GM21737 (cell line): ENCODE measurements around the gene SH2D1B.

Experiments used
- ATAC-seq: cut with Tn5 transposase; IDR thresholded peaks from one replicate; pipeline ENCODE4 v1.9.1; 2021; ENCODE audit warnings: mild to moderate bottlenecking, moderate library complexity; ENCODE audit not compliant: unreplicated experiment

SH2D1B gene

DNA sequence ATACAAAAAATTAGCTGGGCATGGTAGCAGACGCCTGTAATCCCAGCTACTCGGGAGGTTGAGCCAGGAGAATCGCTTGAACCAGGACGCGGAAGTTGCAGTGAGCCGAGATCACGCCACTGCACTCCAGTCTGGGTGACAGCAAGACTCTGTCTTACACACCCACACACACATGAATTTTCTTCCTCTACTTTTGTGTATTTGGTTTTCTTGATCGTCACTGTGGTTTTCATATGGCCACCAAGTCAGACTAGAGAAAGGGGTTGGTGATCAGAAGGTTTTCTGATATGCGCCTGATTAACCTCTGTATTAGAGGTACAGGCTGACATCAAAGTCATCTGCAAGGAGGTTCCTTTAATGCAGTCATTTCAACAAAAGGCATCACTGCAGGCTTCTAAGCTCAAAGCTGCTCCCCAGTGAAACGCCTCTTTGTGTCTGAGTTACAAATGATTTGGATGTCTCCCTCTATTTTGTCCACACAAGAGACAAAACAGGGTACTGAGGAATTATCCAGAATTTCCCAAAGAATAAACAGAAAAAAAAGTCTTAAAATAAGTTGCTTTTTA lies 11.1 kb downstream of the SH2D1B start:
- no peak for ATAC-seq

DNA sequence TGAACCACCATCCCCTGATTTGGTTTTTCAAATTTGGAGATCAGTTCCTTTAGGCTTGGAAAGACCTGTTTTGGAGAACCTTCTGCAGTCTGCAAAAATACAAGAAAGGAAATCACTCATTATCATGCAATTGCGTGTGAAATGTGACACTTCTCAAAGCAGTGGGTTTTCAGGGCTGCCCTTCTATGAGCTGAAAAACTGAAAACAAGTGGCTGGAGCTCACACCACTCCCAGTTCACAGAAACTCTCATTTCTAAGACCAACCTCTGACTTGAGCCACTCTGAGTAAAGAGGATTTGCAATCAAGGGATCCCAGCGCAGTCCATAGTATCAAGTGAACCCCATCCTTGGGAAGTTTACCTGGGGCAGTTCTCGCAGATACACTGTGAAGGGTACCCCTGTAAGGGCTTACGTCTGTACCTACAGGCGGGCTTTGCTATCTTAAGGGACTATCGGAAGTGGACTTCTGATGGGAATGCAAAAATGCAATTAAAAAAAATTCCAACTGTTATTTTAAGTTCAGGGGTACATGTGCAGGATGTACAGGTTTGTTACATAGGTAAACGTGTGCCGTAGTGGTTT lies 12.8 kb downstream of the SH2D1B start:
- ATAC-seq: no peak

DNA sequence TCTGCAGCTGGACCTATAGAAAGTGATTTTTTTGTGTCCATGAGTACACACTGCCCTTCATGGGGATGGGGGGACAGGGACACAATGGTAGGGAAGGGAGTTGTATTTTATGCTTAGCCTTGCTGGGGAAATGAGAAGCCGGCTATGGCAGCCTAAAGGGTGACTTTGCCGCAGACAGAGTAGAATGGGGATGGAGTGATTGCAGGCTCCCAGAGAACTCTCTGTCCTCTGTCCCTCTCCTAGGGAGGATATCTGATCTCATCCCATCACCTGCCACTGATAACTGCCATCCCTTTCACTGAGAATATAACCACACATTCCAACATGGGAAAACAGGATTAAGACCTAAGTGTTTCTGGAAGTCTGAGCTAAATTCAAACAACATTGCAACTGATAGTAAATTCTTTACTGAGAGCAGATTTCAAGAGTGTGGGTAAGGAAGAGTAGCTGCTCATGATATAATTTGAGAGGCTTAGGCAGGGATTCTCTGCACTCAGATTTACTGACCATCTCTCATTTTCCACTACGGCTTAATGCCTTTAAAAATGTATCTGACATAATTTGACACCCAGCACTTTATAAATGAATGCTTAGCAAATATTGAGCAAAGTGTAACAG lies 13.9 kb downstream of the SH2D1B start:
- ATAC-seq: no peak

DNA sequence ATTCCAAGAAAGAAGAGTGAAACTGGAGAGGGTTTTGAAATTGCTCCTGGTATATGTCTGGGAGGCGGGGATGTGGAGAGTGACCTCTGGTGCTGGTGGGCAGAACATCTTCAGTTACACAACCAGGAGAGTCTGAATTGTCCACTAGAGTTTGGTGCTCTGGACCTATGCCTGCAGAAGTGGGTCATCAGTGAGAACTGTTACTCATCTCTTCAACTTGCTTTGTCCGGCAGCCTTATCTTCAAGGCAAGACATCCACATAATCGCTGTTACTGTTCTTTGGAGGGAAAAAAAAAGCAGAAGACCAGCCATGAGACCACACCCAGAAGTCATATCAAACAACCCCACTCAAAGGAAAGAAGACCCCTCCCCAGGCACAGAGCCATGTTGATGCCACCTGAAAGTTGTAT lies 14.9 kb downstream of the SH2D1B start:
- no peak for ATAC-seq

DNA sequence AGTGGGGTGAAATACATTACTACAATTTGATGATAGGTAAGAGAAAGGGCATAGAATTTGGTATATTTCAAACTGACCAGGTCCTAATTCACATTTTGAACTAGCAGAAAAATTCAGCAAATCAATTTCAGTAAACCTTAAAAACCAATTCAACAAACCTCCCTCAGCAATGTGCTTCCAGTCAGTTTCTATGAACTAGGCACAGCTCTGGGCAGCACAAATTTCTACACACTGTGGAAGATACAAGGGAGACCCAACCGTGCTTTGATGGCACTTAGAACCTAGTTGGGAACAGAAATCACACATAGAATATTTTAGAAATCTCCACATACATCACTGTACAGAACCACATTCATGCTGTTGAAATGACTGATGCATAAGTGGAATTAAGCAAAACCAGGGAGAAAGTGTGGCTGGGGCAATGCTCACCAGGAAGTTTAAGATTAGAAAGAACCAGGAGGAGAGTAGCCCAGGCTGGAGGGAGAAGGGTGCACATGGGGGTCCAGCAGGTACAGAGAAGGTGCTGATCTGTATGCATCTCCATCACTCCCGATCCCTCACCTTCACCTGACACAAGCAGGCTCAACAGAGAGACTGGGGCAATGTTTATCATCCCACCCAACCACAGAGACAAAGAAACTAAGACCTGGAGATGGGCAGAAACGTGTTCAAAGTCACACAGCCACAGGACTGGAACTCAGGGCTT lies 15.6 kb downstream of the SH2D1B start:
- ATAC-seq: no peak

DNA sequence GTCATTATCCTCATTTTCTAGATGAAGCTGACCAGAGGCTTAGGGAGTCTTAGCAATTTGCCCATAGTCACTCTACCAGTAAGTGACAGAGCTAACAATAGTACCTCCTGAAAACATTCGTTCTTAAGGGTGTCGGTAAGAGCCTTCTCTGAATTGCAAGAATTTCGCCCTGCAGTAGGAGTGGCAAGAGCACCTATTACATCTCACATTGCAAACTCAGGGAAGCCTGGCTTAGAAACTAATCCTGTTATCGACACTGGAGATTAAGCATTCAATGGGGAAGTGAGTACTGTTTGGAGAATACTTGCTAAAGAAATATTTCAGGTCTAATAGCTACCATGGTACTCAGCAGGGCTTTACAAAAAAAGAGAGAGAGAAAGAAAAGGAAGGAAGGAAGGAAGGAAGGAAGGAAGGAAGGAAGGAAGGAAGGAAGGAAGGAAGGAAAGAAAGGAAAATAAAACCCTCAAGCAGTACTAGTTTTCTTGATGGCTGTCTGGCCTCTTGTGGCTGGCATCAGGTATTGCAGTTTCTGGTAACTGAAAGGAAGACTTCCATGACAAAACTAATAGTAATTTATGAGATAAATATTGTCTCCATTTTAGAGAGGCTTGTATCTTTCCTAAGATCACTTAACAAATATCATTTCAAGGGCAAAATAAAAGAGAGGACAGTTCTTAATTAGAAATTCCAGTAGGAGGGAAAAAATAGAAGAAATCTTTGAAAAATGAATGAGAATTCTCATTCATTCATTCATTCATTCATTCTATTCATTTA lies 20.0 kb downstream of the SH2D1B start:
- no peak for ATAC-seq

DNA sequence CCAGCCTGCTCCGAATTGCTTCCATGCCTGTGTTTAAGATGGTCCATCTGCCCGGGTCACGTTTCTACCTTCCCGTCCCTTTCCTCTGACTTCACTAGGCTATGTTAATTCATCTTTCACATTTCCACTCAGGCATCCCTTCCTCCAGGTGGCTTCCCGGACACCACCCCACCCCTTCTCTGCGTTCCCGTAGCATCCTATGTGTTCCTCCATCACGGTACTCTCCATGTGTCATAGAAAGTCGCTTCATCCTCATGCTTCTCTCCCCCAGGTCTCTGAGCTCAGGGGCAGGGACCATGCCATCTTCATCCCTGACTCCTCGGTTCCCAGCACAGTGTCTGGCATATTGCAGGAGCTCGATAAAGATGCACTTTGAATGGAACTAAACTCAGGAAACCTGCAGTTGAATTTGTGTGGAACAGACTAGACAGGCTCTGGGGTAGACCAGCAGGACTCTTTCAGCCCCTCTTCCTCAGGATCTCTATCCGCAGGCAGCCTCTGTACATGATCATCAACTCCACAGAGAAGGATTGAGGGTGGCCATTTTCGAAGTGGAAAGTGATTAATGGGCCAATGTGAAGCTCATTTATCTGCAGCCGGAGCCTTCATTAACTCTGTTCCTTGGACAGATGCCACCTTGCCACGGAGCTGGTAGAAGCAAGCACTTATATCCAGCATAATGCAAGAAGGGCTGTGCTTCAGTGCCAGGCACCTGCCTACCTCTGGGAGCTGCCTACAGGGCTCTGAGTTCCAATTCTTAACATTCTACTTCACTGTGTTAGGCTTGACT lies 21.3 kb downstream of the SH2D1B start:
- ATAC-seq: no peak

DNA sequence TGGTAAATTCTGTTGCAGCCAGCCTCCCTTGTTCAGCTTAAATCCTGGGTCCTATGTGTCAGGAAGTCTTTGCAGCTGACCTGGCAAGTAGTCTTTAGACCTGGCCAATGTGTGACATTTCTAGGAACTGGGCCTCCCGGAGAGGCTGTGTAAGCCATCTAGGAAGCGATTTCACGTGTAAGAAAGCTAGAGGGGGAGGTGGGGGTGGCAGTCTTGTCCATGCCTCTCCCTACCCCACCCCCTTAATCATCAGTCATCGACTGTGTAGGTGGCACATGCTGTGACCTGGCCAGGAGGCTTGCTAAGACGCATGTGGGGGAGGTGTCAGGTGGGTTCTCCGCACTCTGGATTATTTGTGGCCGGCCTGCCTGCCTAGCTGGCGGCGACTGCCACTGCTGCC lies 22.0 kb downstream of the SH2D1B start:
- ATAC-seq: no peak

DNA sequence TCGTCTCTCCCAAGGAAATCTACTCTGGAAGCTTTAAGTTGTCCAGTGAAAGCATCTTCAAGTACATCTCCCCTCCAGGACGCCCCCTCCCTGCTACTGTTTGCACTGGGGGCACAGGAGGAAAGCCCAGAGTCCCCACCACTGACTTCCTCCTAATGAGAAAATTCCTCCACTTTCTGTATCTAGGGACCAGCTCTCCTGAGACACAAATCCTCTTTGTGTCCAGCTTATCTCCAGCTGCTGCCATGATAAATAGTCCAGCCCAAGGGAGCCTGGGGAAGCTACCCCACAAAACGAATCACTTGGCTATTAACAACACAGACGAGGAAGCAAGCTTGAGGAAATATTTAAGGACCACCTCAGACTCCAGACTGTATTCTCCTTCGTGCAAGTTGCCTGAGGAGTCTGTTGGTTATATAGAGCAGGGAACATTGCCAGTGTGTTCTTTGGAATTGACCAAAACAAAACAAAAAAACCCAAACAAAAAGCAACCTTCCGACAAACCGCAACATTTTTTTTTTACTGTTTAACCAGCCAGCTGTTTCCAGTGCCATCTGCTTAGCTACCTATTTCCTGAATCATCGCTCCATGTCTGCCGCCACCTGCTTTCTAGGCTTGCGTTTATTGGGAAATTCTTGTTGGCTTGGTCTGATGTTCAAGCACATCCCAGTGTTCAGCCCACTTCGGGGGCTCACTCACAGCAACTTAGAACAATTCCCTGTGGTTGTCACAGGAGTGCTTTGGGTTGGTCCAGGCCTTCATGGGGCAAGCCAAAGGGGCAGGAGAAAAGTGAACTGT lies 22.7 kb downstream of the SH2D1B start:
- ATAC-seq: peak; percentile 53

DNA sequence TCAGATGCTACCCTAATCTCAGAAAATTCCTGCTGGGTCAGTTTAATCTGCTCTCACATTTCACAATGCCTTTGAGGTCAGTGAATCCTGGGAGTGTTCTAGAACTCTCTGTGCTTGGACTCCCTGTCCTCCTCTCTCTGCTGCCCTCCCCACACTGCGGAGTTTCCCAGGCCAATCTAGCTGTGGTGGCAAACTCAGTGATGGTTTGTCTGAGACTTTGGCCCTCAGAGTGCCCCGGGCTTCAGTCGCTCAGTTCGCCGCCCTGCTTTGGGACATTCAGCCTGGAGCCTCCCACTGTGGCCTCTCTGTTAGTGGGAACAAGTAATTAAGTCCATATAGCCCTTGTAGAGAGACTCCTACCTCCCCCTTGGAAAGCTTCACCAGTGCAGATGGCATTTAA lies 23.3 kb downstream of the SH2D1B start:
- ATAC-seq: no peak

DNA sequence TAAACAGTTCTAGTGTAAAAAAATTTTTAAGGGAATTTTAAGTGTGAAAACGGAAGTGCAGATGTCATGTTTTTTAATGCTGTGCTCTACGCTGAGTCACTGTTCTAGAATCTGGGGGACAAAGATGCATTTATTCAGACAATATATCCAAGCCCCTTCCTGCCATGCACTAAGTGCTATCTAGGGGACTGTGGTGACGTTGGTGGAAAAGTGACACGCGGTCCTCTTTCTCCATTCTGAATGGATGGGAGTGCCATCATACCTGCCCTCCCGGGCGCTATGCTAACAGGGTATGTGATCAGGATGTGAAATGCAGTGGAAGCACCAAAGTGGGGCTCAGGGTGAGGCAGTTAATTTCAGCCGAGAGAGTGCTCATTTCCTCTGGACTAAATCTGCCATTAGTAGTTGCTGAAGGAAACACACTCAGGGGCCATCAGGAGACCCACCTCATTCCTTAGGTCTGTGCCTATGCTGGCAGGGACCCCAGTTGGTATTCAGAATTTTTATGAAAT lies 23.8 kb downstream of the SH2D1B start:
- ATAC-seq: no peak

DNA sequence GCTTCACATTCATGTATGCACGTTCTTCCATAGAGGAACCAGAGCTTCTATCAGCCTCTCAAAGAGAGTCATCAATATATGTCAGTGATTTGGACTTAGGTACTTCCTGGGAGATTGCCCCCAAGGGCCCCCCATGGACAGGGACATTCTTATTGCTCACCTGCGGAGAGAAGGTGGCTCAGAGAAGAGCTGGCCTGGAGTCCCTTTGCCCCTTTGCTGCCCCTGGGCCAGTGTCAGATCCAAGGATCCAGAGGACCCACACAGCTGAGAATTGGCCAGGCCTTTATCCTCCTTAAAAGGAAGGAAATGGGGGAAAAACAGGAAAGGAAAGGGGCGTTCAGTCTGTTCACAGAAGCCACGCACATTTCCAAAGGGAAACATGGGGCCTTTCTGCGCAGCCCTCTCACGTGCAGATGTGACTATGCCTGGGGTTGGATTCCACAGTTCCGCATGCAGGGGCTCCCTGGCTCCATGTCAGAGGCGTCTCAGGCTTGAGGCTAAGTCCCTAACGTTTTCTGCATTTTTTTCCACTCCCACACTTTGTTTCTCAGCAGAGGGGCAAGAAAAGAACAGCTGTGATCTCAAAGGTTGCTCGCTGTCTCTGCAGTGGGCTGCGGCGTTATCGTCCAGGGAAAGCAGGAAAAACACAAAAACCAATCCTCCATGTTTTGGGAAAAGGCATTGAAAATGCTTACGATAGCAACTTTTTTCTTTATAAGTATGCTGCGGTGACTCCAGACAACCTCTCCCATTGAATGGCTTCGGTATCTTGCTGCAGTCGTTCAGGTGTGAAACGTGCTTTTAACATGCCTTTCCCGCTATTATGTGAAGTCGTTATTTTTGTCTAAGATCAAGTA lies 24.5 kb downstream of the SH2D1B start:
- ATAC-seq: no peak

DNA sequence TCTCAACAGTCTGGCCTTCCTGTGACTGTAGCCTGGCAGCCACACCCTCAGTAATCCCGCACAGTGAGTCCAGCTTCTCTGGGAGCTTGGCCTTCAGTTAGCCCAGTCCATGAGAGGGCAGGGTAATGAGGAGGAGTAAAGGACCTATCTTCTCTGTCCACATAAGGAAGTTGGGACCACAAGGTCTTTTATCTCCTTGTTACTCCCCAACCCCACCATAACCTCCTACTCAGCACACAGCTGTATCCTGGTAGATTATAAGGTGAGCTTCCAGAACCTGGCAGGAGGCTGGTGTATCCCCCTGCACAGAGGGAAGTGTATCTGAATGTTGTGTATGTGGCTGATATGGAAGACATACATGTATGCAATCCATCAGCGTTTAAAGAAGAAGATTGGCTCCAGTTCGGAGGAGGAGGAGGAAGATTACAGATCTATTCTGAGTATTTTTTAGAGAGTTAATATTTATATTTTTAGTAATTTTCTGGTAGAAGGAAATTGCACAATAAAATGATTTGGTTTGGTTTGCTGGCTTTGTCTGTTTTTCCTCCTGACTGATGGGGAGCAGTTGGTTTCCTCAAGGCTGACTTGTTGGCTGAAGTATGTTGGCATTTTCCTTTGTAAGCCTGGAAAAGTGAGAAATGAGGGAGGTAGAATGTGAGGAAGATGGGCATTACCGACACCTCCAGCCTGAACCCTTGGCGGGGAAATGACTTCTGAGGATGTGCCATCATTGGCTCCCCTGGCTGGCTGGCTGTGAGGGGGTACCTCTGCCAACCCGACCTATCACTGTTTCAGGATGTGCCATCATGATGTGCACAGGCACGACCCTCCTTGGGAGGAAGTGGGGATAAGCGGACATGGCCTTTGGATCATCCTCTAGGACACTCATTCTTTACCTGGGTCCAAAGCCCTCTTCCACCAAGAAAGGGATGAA lies 25.4 kb downstream of the SH2D1B start:
- ATAC-seq: no peak

DNA sequence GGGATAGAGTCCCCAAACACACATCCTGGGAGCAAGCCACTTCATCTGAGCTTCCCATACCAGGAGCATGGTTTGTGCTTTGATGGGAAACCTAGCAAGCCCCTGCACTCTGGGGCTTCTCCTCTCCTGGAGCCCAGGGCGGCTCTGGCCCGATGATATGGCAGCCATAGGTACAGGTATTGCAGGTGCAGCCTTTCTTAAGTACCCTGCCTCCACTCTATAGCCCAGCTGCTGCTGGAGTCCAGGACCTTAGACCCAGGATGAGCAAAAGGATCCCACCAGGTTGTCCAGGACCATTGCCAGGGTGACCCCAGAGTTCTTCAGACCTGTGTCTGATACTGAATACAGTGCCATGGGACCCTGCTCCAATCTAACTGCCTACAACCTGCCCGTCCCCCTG lies 26.2 kb downstream of the SH2D1B start:
- ATAC-seq: no peak

DNA sequence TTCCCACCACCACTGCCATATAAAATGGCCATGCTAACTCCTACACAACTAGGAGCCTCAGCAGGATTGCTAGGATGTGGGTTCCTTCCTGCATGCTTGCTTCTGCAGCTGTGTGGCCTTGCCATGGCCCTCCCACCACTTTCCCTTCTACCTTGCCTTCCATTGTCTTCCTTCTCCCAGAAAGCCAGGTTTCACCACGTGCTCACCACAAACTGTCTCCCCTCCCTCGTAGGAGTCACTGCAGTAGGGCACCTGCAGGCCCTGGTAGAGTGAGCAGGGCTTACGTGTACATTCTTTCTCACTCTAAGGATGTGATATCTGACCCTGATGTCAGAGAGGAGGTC lies 26.7 kb downstream of the SH2D1B start:
- no peak for ATAC-seq

DNA sequence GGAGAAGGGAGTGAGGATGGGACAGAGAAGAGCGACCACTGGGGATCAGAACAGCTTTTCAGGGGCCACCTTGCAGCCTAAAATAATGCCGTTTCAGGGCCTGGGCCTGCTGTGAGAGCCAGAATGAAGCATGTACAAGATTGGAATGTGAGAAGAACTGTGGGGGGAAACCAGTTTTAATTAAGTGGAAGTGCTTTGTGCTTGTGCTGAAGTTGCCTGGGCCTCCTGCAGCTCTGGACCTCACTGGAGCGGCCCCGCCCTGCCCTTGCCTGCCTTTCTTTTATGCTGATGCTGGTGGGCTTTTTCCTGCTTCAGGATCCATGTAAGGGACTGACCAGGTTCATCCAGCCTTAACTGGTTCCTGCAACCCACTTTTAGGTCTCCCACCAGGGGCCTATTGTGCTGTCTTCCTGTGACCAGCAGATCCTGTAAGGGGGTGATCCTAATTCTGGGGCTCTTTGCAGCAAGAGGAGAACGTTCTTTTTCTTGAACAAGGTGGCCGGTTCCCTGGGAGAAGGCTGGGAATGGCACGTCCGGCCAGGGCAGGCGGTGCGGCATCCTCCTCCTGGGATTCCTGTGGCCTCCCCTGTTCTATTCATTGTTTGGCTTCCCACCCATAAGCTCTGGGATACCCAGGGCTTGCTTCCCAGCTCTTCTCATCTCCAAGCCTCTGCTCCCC lies 27.2 kb downstream of the SH2D1B start:
- ATAC-seq: no peak

DNA sequence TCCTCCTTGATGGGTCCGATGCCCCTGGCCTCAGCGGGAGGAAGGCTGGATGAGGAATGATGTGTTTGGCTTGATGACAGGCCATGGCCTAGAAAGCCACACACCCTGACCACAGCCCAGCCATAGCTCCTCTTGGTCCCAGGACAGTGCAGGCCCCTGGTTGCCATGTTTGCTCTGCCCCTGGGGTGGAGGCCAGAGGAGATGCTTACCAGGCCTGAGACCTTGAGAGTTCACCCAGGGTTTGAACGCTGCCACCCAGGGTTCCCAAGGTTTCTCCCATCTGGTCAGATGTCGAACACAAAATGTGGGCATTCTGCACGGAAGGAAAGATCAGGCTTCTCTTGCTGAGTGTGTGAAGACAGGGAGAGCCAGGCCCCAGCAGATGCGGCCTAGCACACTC lies 27.8 kb downstream of the SH2D1B start:
- ATAC-seq: no peak
